ENCODE results near the gene TBXT. TPM values are rescaled to one million over a fixed set of nuclear protein-coding genes. Genes with fewer than 3 reads are reported as not detected.

TBXT gene
- total RNA-seq, 1 experiment from 2014 or later: 0.31 TPM

- no peak overlapping the region for H3K56ac ChIP-seq (ENCODE audit: insufficient read length, low read depth, low read length)
- H3K27ac Mint-ChIP-seq: no peak overlapping the region
- no peak overlapping the region for H3K4me3 Mint-ChIP-seq
- H2AK5ac ChIP-seq (ENCODE audit: insufficient read length, low read length): no peak overlapping the region
- no peak overlapping the region for H4K5ac ChIP-seq (ENCODE audit: insufficient read length, low read depth, low read length)
- no peak overlapping the region for H3K27ac ChIP-seq (ENCODE audit: insufficient read length, low read depth, low read length)
- no peaks in the 10 kb centered on the region for H3K23me2 ChIP-seq (ENCODE audit: insufficient read length, low read depth, low read length, poor library complexity, severe bottlenecking)
- H3K36me3 Mint-ChIP-seq (ENCODE audit: insufficient read depth in 1 of 3, low read depth in 3 of 3): no peaks in the 10 kb centered on the region
- no peak overlapping the region for H4K8ac ChIP-seq (replicated peaks; ENCODE audit: insufficient read length, low read depth, low read length)
- H3K27me3 Mint-ChIP-seq (ENCODE audit: low read depth): peaks cover 79% of the 10 kb centered on the region
- no peaks in the 10 kb centered on the region for H4K20me1 ChIP-seq (ENCODE audit: control insufficient read depth, insufficient read depth, insufficient read length)
- no peaks in the 10 kb centered on the region for H3K79me2 ChIP-seq (ENCODE audit: insufficient read depth, low read length)
- no peak overlapping the region for H3K4me2 ChIP-seq (ENCODE audit: insufficient read depth, insufficient read length, low read length)
- no peak for DNase-seq
- TF ChIP-seq CTCF (conservative IDR thresholded peaks at IDR 0.05): no peak
- H2BK12ac ChIP-seq (ENCODE audit: insufficient read length, low read depth, low read length): no peak overlapping the region
- no peak overlapping the region for H2BK20ac ChIP-seq (ENCODE audit: low read depth, low read length, poor library complexity, severe bottlenecking)
- H3K14ac ChIP-seq (ENCODE audit: insufficient read depth, low read length): no peak overlapping the region
- H2AFZ ChIP-seq (ENCODE audit: low read length): no peak overlapping the region
- peaks cover 3% of the 10 kb centered on the region; the same call in 1 of the 2 replicates for H3K4me1 ChIP-seq (ENCODE audit: insufficient read depth, low read length)
- H3K23ac ChIP-seq (ENCODE audit: insufficient read length, low read depth, low read length): no peak overlapping the region
- no peaks in the 10 kb centered on the region; the same call in 1 of the 2 replicates for H3K27me3 ChIP-seq (ENCODE audit: insufficient read depth, low read length)
- no peak overlapping the region for H3T11ph ChIP-seq (ENCODE audit: low read length)
- no peak overlapping the region for H3K4ac ChIP-seq (ENCODE audit: low read depth, low read length)
- no peaks in the 10 kb centered on the region for H3K9me3 Mint-ChIP-seq
- no peak overlapping the region for H3K9ac ChIP-seq (ENCODE audit: extremely low read depth, insufficient read length, low read length)
- H3K18ac ChIP-seq (ENCODE audit: insufficient read length, low read depth, low read length): no peak overlapping the region
- no peak overlapping the region for H4K91ac ChIP-seq (ENCODE audit: insufficient read length, low read depth, low read length)
- H3K9me3 ChIP-seq (ENCODE audit: control insufficient read depth, low read depth, low read length): no peaks in the 10 kb centered on the region
- H3K79me1 ChIP-seq (ENCODE audit: insufficient read depth, low read depth, low read length, poor library complexity, severe bottlenecking): no peaks in the 10 kb centered on the region
- peaks cover 26 to 27% of the 10 kb centered on the region in 2 experiments for H3K4me1 Mint-ChIP-seq
- no CpG with 5 or more reads among the region's 2 CpGs for WGBS (ENCODE audit: extremely low coverage, insufficient read length, low lambda C conversion rate)
- no peak overlapping the region for H2BK120ac ChIP-seq (ENCODE audit: low read depth, low read length, poor library complexity, severe bottlenecking)
- H2BK5ac ChIP-seq (ENCODE audit: insufficient read length, low read length): no peak overlapping the region
- H2BK15ac ChIP-seq (ENCODE audit: low read depth, low read length): no peak overlapping the region
Measured at GRCh38 chr6:166201878-166202277, 34.2 kb upstream of the TBXT start.
